Stimulated activated effector memory CD8-positive, alpha-beta T cell treated with anti-CD3 and anti-CD28 coated beads, Interleukin-12 subunit alpha, Interleukin-12 subunit beta, amount 100 ng/mL, for 72 hours (primary cell): ENCODE data around the gene TMEM120A.

ENCODE experiments used
- ATAC-seq: fragments of 150-1000 bp; cut with Tn5 transposase; 2 replicates; pipeline ENCODE4 v1.10.0; 2021
- DNase-seq, 2 donors: peaks; one replicate each; pipeline ENCODE4 v3.0.0; 2021 to 2022; ENCODE audit warnings: low spot score in 2 of 2
- H3K27ac Mint-ChIP-seq: one replicate; pipeline ENCODE4 v1.8.0; 2022; ENCODE audit warnings: mild to moderate bottlenecking, mixed read lengths
- H3K36me3 Mint-ChIP-seq: one replicate; pipeline ENCODE4 v1.8.0; 2022; ENCODE audit warnings: mild to moderate bottlenecking, mixed read lengths
- H3K4me1 Mint-ChIP-seq: one replicate; pipeline ENCODE4 v1.8.0; 2022; ENCODE audit warnings: mixed read lengths
- H3K4me3 Mint-ChIP-seq: one replicate; pipeline ENCODE4 v1.8.0; 2022; ENCODE audit warnings: mild to moderate bottlenecking, mixed read lengths
- H3K9me3 Mint-ChIP-seq: one replicate; pipeline ENCODE4 v1.8.0; 2022; ENCODE audit warnings: mixed read lengths

The TMEM120A gene

DNA sequence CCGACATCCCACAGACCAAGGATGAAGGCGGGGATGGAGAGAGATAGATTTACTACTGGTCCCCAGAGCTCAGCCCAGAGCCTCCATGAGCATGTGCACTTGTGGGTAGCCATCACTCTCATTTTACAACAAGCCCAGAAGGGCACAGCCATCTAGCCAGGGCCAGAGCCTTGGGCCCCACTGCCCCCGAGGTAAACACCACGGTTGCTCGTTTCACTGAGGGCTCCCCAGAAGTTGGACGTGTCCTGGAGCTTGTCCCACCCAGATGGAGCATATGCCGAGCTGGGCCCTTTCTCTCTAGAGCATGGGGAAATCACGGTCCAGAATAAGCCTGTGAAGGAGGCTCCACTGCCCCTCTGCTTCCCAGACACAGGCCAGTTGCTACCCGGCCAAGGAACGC, 9.0 kb upstream of the TMEM120A start:
- Mint-ChIP-seq H3K27ac (no peak overlapping the region), H3K36me3 (peaks cover 30% of the 10 kb centered on the region), H3K4me1 (peaks cover 4% of the 10 kb centered on the region), H3K4me3 (no peak overlapping the region), H3K9me3 (no peaks in the 10 kb centered on the region)
- no peak for DNase-seq
- no peak for ATAC-seq

DNA sequence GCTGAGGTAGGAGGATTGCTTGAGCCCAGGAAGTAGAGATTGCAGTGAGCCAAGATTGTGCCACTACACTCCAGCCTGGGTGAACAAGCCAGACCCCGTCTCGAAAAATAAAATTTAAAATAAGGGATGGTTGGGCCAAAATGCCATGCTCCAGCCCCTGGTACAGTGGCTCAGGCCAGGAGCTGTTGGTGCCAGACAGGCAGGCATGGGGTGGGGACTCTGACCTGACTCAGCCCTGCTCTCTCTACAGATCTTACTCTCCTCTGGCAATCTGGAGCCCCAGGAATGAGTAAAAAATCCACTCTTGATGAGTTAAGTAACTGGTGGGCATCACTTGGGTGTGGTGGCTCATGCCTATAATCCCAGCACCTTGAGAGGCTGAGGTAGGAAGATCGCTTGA, 8.4 kb upstream of the TMEM120A start:
- no peaks in the 10 kb centered on the region for H3K9me3 Mint-ChIP-seq
- H3K36me3 Mint-ChIP-seq: peaks cover 26% of the 10 kb centered on the region
- no peaks in the 10 kb centered on the region for H3K4me1 Mint-ChIP-seq
- H3K27ac Mint-ChIP-seq: no peak overlapping the region
- peak; percentile 61 for ATAC-seq
- DNase-seq: no peak
- no peak overlapping the region for H3K4me3 Mint-ChIP-seq

DNA sequence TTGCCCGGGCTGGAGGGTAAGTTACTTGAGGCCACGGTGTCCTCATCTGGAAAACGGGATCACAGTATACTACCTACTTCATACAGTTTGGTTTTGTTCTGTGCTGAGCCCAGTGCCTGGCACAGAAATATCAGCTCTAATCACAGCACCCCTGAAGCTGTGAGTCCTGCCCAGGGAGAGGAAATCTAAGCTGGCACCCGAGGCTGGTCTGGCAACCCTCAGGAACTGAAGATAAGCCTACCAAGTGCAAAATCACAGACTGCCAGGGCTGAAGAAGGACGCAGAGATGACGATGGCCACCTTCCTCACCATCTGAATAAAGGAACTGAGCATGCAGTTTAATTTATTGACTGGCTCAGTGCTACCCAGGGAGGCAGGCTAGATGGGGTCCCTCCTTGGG, 7.7 kb upstream of the TMEM120A start:
- H3K4me3 Mint-ChIP-seq: no peak overlapping the region
- H3K27ac Mint-ChIP-seq: no peak overlapping the region
- H3K4me1 Mint-ChIP-seq: peaks cover 6% of the 10 kb centered on the region
- ATAC-seq (no peak), DNase-seq (no peak)
- peaks cover 26% of the 10 kb centered on the region for H3K36me3 Mint-ChIP-seq
- H3K9me3 Mint-ChIP-seq: no peaks in the 10 kb centered on the region

DNA sequence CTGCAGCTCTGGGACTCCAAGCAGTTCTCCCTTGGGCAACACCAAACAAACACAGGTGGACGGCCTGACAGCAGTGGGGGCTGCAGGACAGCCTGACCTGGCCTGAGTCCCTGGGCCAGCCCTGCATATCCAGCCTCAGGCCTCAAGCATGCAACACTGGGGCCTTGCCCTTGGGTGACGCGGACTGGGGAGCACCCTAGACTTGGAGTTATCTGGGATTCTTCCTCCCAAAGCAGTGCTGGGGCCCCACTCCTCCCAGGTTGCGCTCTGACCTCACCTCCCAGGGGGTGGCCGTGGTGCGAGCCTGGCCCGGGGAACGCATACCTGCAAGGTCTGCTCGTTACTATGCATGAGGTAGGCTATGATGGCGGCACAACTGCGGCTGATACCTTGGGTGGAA, 6.2 kb upstream of the TMEM120A start:
- Mint-ChIP-seq H3K27ac (no peak overlapping the region), H3K4me3 (no peak overlapping the region), H3K4me1 (peaks cover 12% of the 10 kb centered on the region), H3K9me3 (no peaks in the 10 kb centered on the region), H3K36me3 (peaks cover 28% of the 10 kb centered on the region)
- no peak for DNase-seq
- ATAC-seq: no peak

DNA sequence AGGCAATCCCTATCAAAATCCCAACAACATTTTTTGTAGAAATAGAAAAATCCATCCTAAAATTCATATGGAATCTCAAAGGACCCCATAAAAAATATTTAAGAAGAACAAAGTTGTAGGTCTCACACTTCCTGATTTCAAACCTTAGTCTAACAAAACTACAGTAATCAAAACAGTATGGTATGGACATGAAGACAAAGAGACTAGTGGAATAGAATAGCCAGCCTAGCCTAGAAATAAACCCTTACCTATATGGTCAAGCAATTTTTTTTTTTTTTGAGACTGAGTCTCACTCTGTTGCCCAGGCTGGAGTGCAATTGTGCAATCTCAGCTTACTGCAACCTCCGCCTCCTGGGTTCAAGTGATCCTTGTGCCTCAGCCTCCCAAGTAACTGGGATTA, 3.6 kb upstream of the TMEM120A start:
- Mint-ChIP-seq H3K36me3 (peaks cover 20% of the 10 kb centered on the region), H3K27ac (no peak overlapping the region), H3K4me3 (no peak overlapping the region), H3K4me1 (peaks cover 21% of the 10 kb centered on the region), H3K9me3 (no peaks in the 10 kb centered on the region)
- ATAC-seq: no peak
- no peak for DNase-seq

DNA sequence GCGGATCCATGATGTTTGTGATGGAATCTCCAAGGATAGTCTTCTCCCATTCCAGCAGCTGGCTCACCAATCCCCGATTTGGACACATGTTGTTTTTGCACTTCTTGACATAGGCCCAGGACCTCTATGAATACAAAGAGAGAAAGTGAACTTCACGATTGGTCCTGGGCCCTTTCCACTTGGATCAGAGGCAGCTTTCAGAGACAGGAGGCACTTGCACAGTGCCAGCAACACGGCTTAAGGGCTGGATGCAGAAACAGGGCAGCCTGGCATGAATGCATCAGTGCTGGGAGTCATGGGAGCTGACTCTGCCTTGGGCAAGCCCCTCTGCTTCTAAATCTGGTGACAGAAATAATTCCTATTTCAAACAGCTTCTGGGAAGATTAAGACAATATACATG, 2.1 kb upstream of the TMEM120A start:
- peaks cover 13% of the 10 kb centered on the region for H3K36me3 Mint-ChIP-seq
- no peaks in the 10 kb centered on the region for H3K9me3 Mint-ChIP-seq
- H3K4me1 Mint-ChIP-seq: peaks cover 22% of the 10 kb centered on the region
- ATAC-seq (no peak), DNase-seq (no peak)
- H3K27ac Mint-ChIP-seq: no peak overlapping the region
- no peak overlapping the region for H3K4me3 Mint-ChIP-seq

DNA sequence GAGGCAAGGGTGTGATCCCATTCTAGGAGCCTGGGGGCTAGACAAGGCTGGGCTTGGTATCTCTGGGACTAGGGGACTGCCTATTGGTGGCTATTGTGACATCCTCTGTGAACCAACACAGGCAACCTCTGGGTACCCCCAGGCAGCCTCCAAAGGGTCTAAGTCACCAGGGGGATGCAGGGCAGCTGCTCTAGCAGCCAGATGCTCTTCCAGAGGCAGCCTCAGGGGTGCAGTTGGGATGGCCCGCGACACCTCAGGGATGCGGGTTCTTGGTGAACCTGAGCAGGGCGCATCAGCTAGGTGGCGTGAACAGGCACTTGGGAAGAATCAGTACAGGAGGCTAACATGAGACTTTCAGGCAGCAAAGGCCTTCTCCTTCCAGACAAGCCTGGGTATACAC, 1.6 kb upstream of the TMEM120A start:
- no peak for DNase-seq
- H3K4me3 Mint-ChIP-seq: no peak overlapping the region
- no peak overlapping the region for H3K27ac Mint-ChIP-seq
- H3K36me3 Mint-ChIP-seq: peaks cover 13% of the 10 kb centered on the region
- no peak for ATAC-seq
- no peaks in the 10 kb centered on the region for H3K9me3 Mint-ChIP-seq
- peaks cover 24% of the 10 kb centered on the region for H3K4me1 Mint-ChIP-seq

DNA sequence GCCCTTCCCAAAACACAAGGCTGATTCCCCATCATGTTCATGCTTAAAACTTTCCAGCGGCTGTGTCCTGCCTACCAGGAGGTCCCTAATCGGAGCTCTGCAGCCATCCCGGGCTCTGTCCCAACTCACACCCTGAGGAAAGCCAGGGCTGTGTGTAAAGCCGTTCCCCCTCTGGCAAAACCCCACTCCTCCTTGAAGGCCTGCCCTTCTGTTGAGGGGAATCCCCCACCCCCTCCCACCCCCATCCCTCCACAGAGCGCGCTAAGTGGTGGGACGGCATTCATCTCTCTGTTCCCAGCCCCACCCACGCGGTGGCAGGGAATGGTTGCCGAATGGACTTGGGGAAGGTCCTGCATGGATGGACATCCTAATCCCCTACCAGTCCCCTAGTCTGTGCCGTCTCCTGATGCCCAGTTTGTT, 667 bp upstream of the TMEM120A start:
- Mint-ChIP-seq H3K9me3 (no peaks in the 10 kb centered on the region), H3K36me3 (peaks cover 13% of the 10 kb centered on the region), H3K4me3 (peak overlapping the region; percentile 70), H3K4me1 (peaks cover 34% of the 10 kb centered on the region), H3K27ac (no peak overlapping the region)
- ATAC-seq (no peak), DNase-seq (no peak)

DNA sequence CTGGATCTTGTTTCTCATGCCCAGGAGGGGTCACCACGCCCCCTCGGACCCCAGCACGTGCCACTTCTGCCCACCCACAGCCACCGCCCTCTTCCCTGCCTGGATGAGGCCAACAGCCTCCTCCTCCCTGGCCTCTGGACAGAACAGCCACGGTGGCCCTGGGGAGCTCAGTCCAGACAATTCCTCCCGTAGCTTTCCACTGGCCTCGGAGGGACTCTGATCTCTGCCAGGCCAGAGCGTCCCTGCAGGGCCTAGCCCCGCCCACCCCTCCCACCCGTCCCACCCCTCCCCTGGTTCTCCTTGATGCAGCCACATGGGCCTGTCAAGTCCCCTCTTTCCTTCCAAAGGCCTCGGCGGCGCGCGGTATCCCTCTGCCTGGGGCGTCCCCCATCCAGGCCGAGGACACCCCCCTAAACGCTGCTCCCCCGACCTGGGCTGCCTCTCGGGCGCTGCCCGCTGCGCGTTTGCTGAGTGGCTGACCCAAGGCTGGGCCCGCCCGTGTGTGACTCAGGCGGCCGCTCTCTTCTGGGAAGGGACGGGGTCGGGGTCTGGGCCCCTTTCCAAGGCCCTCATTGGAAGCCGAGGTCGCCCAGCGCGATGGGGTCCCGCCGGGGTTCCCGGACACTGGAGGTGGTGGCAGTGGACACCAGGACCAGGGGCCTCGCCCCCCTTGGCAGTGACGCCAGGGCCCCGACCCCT, 557 bp downstream of the TMEM120A start:
- H3K4me3 Mint-ChIP-seq: peak overlapping the region; percentile 70
- H3K4me1 Mint-ChIP-seq: peaks cover 41% of the 10 kb centered on the region
- no peaks in the 10 kb centered on the region for H3K9me3 Mint-ChIP-seq
- peaks cover 13% of the 10 kb centered on the region for H3K36me3 Mint-ChIP-seq
- DNase-seq (peak in 1 of 2 donors; percentile 68), ATAC-seq (peak; percentile 41)
- H3K27ac Mint-ChIP-seq: peak overlapping the region; percentile 65

DNA sequence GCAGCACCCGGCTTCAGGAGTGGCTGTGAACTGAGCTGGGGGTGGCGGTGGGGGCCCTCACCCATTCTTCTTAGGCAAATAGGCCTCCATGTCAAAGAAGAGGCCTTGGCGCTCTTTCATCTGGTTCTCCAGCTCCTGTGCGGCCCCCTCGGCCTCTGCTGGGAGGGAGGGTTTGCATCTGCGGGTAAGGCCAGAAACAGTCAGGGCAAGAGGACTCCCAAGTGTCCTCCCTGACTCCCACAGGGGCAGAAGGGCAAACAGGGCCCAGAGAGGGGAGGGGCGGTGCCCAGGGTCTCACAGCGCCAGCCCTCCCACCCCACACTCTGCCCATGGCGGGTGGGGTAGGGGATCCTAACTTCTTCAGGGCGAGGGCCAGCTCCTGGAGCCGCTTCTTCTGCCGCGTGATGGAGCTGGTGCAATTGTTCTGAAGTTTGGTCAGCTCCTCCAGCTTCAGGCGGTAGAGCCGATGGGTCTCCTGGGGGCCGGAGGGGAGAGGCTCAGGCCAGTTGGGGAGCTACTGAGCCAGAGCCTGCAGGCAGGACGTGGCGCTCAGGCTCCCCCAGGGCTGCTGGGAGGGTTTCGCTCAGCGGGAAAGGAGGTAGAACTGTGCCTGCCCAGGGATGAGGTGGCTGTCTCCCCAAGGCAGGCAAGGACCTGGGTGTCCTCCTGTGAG, 2.2 kb downstream of the TMEM120A start:
- no peak for DNase-seq
- no peak for ATAC-seq
- no peak overlapping the region for H3K27ac Mint-ChIP-seq
- peaks cover 15% of the 10 kb centered on the region for H3K36me3 Mint-ChIP-seq
- H3K9me3 Mint-ChIP-seq: no peaks in the 10 kb centered on the region
- H3K4me3 Mint-ChIP-seq: no peak overlapping the region
- peaks cover 46% of the 10 kb centered on the region for H3K4me1 Mint-ChIP-seq

DNA sequence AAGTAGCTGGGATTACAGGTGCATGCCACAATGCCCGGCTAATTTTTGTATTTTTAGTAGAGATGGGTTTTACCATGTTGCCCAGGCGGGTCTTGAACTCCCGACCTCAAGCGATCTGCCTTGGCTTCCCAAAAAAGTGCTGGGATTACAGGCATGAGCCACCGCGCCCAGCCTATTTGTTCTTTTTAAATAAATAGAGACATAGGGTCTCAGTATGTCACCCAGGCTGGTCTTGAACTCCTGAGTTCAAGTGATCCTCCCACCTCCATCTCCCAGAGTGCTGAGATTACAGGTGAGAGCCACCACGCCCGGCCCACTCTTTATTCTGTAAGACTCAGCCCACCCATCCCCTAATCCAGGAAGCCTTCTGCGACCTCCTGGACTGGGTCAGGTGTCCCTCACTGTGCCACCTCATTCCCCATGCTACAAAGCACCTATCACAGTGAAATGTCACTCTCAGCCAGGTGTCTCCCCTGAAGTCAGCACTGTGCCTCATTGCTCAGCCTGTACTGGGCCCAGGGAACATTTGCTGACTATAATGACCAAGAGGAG, 2.8 kb downstream of the TMEM120A start:
- peaks cover 21% of the 10 kb centered on the region for H3K36me3 Mint-ChIP-seq
- no peaks in the 10 kb centered on the region for H3K9me3 Mint-ChIP-seq
- DNase-seq: no peak
- peaks cover 43% of the 10 kb centered on the region for H3K4me1 Mint-ChIP-seq
- ATAC-seq: no peak
- H3K27ac Mint-ChIP-seq: peak overlapping the region; percentile 32
- H3K4me3 Mint-ChIP-seq: no peak overlapping the region

DNA sequence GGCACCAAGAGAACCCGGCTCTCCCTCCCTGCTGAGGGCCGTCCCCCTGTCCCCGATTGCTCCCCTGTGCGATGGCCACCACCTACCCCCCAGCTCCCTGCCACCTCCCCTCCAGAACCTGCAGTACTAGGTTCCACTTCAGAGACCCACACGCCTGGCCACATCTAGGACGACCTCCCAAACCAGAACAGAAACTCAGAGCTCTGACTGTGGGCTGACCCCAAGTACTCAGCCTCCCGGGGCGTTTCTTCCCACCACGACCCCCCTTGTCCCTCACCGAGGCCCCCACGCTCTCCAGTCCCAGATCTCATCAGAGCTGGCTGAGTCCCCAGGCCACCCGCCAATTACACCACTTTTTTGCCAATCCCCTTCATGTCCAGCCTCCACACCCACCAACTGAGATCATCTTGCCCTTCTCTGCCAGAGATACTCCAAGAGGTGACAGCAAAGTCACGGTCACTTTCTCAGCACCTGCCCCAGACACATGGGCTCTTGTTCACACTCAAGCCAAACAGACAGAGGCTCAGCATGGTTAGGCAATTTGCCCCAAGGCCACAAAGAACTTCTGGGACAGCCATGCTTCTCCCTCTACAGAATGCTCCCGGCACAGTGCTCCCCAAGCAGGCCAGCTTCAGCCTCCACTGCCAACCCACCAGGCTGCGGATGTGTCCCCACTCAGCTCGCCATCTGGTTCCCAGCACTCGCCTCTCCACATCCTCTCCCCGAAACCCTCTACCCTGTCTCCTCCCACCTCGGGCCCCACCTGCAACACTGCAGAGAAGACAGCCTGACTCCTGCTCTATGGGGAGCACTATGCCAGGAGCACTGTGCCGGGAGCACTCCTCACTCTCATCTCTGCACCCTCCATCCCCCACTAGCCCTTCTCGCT, 4.7 kb downstream of the TMEM120A start:
- peaks cover 24% of the 10 kb centered on the region for H3K36me3 Mint-ChIP-seq
- DNase-seq (no peak), ATAC-seq (no peak)
- peak overlapping the region; percentile 7 for H3K27ac Mint-ChIP-seq
- H3K4me1 Mint-ChIP-seq: peaks cover 41% of the 10 kb centered on the region
- H3K4me3 Mint-ChIP-seq: no peak overlapping the region
- no peaks in the 10 kb centered on the region for H3K9me3 Mint-ChIP-seq

DNA sequence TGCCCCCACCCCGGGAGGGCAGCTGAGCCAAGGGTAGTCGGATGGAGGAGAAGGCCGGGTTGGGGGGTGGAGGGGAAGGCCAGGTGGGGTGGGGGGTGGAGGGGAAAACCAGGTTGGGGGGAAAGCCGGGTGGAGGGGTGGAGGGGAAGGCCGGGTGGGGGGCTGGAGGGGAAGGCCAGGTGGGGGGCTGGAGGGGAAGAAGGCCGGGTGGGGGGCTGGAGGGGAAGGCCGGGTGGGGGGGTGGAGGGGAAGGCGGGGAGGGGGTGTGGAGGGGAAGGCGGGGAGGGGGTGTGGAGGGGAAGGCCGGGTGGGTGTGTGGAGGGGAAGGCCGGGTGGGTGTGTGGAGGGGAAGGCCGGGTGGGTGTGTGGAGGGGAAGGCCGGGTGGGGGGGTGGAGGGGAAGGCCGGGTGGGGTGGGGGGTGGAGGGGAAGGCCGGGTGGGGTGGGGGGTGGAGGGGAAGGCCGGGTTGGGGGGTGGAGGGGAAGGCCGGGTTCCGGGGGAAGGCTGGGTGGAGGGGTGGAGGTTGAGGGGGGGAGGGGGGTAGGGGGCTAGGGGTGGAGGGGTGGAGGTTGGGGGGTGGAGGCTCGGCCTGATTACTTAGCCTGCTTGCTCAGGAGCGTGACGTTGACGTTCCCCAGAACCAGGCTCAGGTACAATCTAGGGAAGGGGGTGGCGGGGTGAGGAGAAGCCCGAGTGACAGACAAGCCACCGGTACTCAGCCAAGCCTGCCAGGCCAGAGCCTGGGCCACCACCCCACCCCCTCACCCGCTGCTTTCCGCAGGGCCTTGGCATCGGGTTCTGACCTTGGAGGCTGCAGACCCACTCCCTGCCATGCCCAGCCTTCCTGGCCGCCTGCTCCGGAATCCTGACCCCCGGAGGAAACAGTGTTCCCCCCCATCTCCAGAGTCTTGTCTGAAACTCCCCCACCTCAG, 5.6 kb downstream of the TMEM120A start:
- DNase-seq: no peak
- peaks cover 24% of the 10 kb centered on the region for H3K36me3 Mint-ChIP-seq
- H3K4me3 Mint-ChIP-seq: no peak overlapping the region
- peaks cover 40% of the 10 kb centered on the region for H3K4me1 Mint-ChIP-seq
- H3K9me3 Mint-ChIP-seq: no peaks in the 10 kb centered on the region
- no peak for ATAC-seq
- peak overlapping the region; percentile 54 for H3K27ac Mint-ChIP-seq

DNA sequence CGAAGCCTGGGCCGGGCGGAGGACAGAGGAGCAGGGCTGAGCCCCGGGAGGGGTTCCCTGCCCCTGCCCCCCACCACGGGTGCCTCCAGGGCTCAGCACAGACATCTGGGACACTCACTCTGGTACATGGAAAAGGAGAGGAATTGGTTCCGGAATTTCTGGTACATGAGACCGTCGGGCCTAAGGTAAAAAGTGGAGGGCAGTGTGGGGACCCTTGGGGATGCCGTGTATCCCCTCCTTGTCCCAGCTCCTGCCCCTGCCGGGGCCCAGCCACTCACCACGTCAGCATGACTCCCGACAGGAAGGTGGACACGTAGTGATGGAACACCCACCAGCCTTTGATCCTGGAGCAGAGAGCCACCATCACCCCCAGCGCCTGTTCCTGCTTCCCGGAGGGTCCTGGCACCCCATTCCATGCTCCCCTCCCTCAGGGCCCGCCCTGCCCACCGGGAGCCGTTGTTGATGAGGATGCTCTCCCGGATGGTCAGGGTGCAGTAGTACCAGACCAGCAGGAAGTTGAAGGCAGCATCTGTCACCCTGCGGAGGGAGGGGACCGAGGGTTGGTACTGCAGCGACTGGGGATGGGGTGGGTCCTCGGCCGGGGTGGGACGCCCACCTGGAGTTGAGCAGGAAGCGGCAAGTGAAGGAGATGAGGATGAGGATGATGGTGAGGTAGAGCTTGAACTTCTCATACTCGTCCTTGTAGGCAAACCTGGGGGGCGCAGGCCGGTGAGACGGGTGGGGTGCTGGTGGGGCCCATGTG, 6.4 kb downstream of the TMEM120A start:
- DNase-seq (no peak), ATAC-seq (no peak)
- Mint-ChIP-seq H3K4me1 (peaks cover 31% of the 10 kb centered on the region), H3K4me3 (no peak overlapping the region), H3K36me3 (peaks cover 28% of the 10 kb centered on the region), H3K9me3 (no peaks in the 10 kb centered on the region), H3K27ac (peak overlapping the region; percentile 70)
